Mesangial cell (primary cell): ENCODE measurements around the gene HBS1L. TPM values are rescaled to one million over a fixed set of nuclear protein-coding genes. Genes with fewer than 3 reads are reported as not detected.

Experiments used
- total RNA-seq: library from RNA; depleted of rRNA; stranded (reverse); fragments of >200 nt; gene quantifications from 2 replicates; pipeline ENCODE4 v1.2.3, GENCODE V29; 2015

Gene HBS1L
- 26.1 and 48.1 TPM in 2 replicates for total RNA-seq

DNA sequence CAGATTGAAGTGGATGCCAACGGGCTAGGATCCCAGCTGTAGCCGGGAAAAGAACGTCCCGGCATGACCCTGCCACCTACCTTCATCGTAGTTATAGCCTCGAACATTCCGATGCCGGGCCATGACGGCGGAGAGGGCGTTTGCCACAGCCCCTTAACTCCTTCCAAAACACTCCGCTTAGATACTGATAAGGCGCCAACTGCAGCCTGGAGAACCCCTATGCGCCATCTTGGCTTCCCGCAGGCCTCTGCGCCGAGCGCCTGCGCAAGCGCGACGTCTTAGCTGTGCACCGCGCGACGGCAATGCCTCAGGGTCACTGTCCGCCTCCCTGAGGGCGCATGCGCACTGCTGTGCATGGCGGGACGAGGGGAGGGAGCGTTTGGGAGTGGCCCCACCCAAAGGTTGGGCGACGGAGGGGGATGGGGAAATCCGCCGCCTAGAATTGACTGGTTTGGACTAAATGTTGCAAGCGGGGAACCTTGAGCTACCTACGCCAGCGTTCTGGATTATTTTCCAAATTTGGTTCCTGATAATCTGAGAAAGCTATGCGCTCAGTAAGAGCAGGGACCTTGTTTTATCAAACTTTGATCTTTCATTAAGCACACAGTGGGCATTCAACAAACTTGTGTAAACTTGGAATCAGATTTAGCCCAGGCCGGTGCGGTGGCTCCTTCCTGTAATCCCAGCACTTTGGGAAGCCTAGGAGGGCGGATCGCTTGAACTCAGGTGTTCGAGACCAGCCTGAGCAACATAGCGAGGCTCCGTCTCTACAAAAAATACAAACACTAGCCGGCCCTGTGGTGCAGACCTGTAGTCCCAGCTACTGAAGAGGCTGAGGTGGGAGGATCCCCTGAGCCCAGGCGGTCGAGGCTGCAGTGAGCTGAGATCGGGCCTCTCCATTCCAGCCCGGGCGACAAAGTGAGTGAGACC is at the start of gene HBS1L:
TSS of gene HBS1L (minus strand) at position 254 of the 930 bp plus-strand sequence. CDS start at position 123, 131 bp downstream.

GRCh38 chr6:134949927-134950326 is 104.7 kb downstream of the HBS1L start, which contains the start of gene ALDH8A1:
Gene ALDH8A1, minus strand, starts transcription at chr6:134950101. Its CDS starts 48 bp downstream, at chr6:134950053.

Other genes starting within 250 kb of the HBS1L start
- gene ALDH8A1, start 104.7 kb downstream of the HBS1L start, total RNA-seq = 0.51 TPM in 1 of 2 replicates, not detected in the other
- 0.38 and 1.5 TPM in 2 replicates for gene MYB, start 126.5 kb upstream of the HBS1L start, total RNA-seq